H1 (cell line): ENCODE measurements around the gene PIBF1.

Experiments used
- CTCF ChIP-seq, 3 experiments: IDR thresholded peaks; 1 replicate in 2 of 3; 2 replicates in 1 of 3; pipeline versions ENCODE4 v1.5.1 to v1.6.1; 2011; ENCODE audit warnings: low read length in 3 of 3, mild to moderate bottlenecking in 3 of 3, inconsistent platforms in 2 of 3, low read depth in 1 of 3, moderate library complexity in 1 of 3; ENCODE audit not compliant: insufficient read depth in 1 of 3; ENCODE audit errors: control extremely low read depth in 1 of 3
- EP300 ChIP-seq, 2 experiments: IDR thresholded peaks; 1 replicate in 1 of 2; 2 replicates in 1 of 2; pipeline ENCODE4 v1.6.1; 2011 to 2012; ENCODE audit warnings: low read depth in 2 of 2, low read length in 2 of 2, mild to moderate bottlenecking in 2 of 2, borderline replicate concordance in 1 of 2, inconsistent platforms in 1 of 2, moderate library complexity in 1 of 2
- EZH2 ChIP-seq: fragments of 200-600 bp; sonication (generic); IDR thresholded peaks from 2 replicates; pipeline ENCODE4 v1.7.1; 2012; ENCODE audit warnings: low read depth, mild to moderate bottlenecking, moderate library complexity, low read length, inconsistent platforms; ENCODE audit not compliant: severe bottlenecking
- GABPA ChIP-seq: IDR thresholded peaks from 2 replicates; pipeline ENCODE4 v1.6.1; 2011; ENCODE audit warnings: mild to moderate bottlenecking, low read length, moderate library complexity, borderline replicate concordance; ENCODE audit not compliant: insufficient read depth
- GTF2F1 ChIP-seq: IDR thresholded peaks from 2 replicates; pipeline ENCODE4 v1.6.1; 2012; ENCODE audit warnings: low read depth, low read length, improper control_type of control experiment, borderline replicate concordance
- NANOG ChIP-seq: IDR thresholded peaks from 2 replicates; pipeline ENCODE4 v1.6.1; 2011; ENCODE audit warnings: low read length, low read depth, mild to moderate bottlenecking, inconsistent platforms; ENCODE audit not compliant: insufficient read depth, poor library complexity, severe bottlenecking
- POLR2A ChIP-seq, 2 experiments: IDR thresholded peaks; 1 replicate in 1 of 2; 2 replicates in 1 of 2; pipeline ENCODE4 v1.6.1; 2011; ENCODE audit warnings: low read depth in 2 of 2, low read length in 2 of 2, mild to moderate bottlenecking in 2 of 2; ENCODE audit errors: control extremely low read depth in 1 of 2
- POLR2AphosphoS5 ChIP-seq: IDR thresholded peaks from 2 replicates; pipeline ENCODE4 v1.6.1; 2011; ENCODE audit warnings: low read depth, low read length
- SIN3A ChIP-seq, 2 experiments: IDR thresholded peaks in 1 of 2; conservative IDR thresholded peaks in 1 of 2; 2 replicates each; pipeline ENCODE4 v1.6.1; 2011 to 2012; ENCODE audit warnings: low read length in 2 of 2, improper control_type of control experiment in 1 of 2, low read depth in 1 of 2, mild to moderate bottlenecking in 1 of 2
- TCF12 ChIP-seq: IDR thresholded peaks from 2 replicates; pipeline ENCODE4 v1.6.1; 2011; ENCODE audit warnings: low read depth, mild to moderate bottlenecking, low read length
- YY1 ChIP-seq: IDR thresholded peaks from 2 replicates; pipeline ENCODE4 v1.6.1; 2011; ENCODE audit warnings: low read depth, mild to moderate bottlenecking, low read length

- peak; percentile 30 to 38 (median 31) for TF ChIP-seq CTCF (IDR thresholded peaks at IDR 0.05; ENCODE audit: control extremely low read depth in 1 of 3, insufficient read depth in 1 of 3, low read depth in 1 of 3, low read length in 3 of 3)
- TF ChIP-seq SIN3A (conservative IDR thresholded peaks at IDR 0.05 in 1 of 2, IDR thresholded peaks at IDR 0.05 in 1 of 2; ENCODE audit: low read depth in 1 of 2, low read length in 2 of 2) = 0 out of 4 replicates have a peak, but pooled peaks of 1 of the 2 experiments have one; percentile 19
- TF ChIP-seq GTF2F1 = no peak
- TF ChIP-seq POLR2AphosphoS5 = no peak
- no peak for TF ChIP-seq POLR2A (IDR thresholded peaks at IDR 0.05; ENCODE audit: control extremely low read depth in 1 of 2, low read depth in 2 of 2, low read length in 2 of 2)
- no peak for TF ChIP-seq NANOG
- no peak for TF ChIP-seq TCF12
- TF ChIP-seq YY1 = no peak
- TF ChIP-seq GABPA = 0 out of 2 replicates have a peak, but pooled peaks have one; percentile 29
- no peak for TF ChIP-seq EP300 (IDR thresholded peaks at IDR 0.05; ENCODE audit: borderline replicate concordance in 1 of 2, low read depth in 2 of 2, low read length in 2 of 2)
- no peak for TF ChIP-seq EZH2
These were observed 277.7 kb downstream of the PIBF1 start for GRCh38 chr13:73059460-73060250.
